ENCODE measurements around the gene GABRR3. TPM values are rescaled to one million over a fixed set of nuclear protein-coding genes. Genes with fewer than 3 reads are reported as not detected.

GABRR3 gene
- total RNA-seq = not detected

- DNase-seq (ENCODE audit: low spot score) = no peak
- ATAC-seq (ENCODE audit: low FRiP score) = no peak
- TF ChIP-seq CTCF (IDR thresholded peaks at IDR 0.05) = no peak
Measured at GRCh38 chr3:98035208-98035607, at the start of gene GABRR3. Gene GABRR3, minus strand, starts transcription at chr3:98035315. Its CDS starts 328 bp downstream, at chr3:98034987.

DNA sequence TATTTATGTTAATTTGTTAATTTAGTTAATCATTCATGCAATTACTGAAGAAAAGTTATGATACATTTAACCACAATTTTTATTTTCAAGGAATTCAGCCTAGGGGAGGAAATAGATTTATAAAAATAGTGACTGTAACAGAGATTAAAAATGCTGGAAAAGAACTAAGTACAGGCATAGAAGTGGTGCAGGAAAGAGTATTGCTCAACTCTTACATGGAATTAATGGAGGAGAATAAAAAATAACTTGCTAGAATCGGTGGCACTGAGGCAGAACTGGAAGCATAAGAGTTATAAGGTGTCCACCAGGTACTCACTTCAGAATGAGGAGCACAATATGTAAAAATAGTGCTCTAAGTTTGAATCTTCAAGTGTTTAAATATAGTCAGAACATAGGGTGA lies 38.4 kb upstream of the GABRR3 start:
- DNase-seq (ENCODE audit: low spot score) (no peak), ATAC-seq (ENCODE audit: low FRiP score) (no peak)
- no peak for TF ChIP-seq CTCF (IDR thresholded peaks at IDR 0.05)

GRCh38 chr3:98070840-98071239 lies 35.7 kb upstream of the GABRR3 start:
- ATAC-seq (ENCODE audit: low FRiP score) = no peak
- DNase-seq (ENCODE audit: low spot score) = no peak
- TF ChIP-seq CTCF (IDR thresholded peaks at IDR 0.05) = no peak

- TF ChIP-seq CTCF (IDR thresholded peaks at IDR 0.05) = no peak
- DNase-seq (ENCODE audit: low spot score) (no peak), ATAC-seq (ENCODE audit: low FRiP score) (no peak)
Measured at GRCh38 chr3:98068824-98069223, 33.7 kb upstream of the GABRR3 start.

DNA sequence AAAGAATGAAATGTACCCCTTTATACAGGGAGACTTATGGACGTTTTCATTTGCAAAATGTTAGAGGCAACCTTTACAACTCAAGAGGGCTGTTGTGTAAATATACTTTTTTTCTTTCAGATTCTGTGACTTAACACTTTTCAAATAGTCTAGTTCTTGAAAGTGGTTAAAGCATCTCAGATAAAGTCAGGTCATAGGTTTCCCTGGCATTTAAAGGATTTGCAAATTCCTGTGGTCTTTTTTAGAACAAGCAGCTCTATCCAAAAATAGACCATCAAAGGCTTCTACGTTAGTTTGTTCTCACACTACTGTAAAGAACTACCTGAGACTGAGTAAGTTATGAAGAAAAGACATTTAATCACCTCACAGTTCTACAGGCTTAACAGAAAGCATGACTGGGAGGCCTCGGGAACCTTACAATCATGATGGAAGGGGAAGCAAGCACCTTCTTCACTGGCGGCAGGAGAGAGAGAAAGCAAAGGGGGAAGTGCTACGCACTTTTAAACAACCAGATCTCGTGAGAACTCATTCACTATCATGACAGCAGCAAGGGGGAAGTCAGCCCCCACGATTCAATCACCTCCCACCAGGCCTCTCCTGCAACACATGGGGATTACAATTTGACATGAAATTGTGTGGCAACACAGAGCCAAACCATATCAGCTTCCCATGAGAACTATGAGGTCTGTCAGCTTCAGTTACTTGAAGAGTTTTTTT lies 23.3 kb upstream of the GABRR3 start:
- ATAC-seq (ENCODE audit: low FRiP score) (no peak), DNase-seq (ENCODE audit: low spot score) (no peak)
- TF ChIP-seq CTCF (IDR thresholded peaks at IDR 0.05) = no peak

GRCh38 chr3:98057631-98058030 lies 22.5 kb upstream of the GABRR3 start:
- TF ChIP-seq CTCF (IDR thresholded peaks at IDR 0.05) = no peak
- no peak for DNase-seq (ENCODE audit: low spot score)
- ATAC-seq (ENCODE audit: low FRiP score) = no peak

GRCh38 chr3:98056035-98056434 lies 20.9 kb upstream of the GABRR3 start:
- no peak for DNase-seq (ENCODE audit: low spot score)
- no peak for ATAC-seq (ENCODE audit: low FRiP score)
- no peak for TF ChIP-seq CTCF (IDR thresholded peaks at IDR 0.05)

Measured in omental fat pad (tissue), 4 donors.